ACC112 (cell line): ENCODE results near the gene IST1.
A peak's percentile ranks its signal among the peaks of the same experiment; 100 is the strongest.

Experiments used
- H2AFZ ChIP-seq: fragments of 200-600 bp; sonication (generic); one replicate; pipeline ENCODE4 v1.6.0; 2017; ENCODE audit warnings: antibody characterized with exemption, low read length; ENCODE audit not compliant: unreplicated experiment
- H3K27ac ChIP-seq: fragments of 200-600 bp; sonication (generic); 2 replicates; pipeline ENCODE4 v1.5.1; 2014; ENCODE audit warnings: low read depth, mild to moderate bottlenecking, antibody characterized with exemption, low read length, moderate library complexity
- H3K27me3 ChIP-seq: fragments of 200-600 bp; sonication (generic); 2 replicates; pipeline ENCODE4 v1.6.1; 2014; ENCODE audit warnings: mild to moderate bottlenecking, antibody characterized with exemption, low read length, moderate library complexity, mixed read lengths; ENCODE audit not compliant: insufficient read depth
- H3K36me3 ChIP-seq: fragments of 200-600 bp; sonication (generic); 2 replicates; pipeline ENCODE4 v1.6.1; 2016; ENCODE audit warnings: mild to moderate bottlenecking, antibody characterized with exemption, low read length, moderate library complexity, mixed read lengths; ENCODE audit not compliant: insufficient read depth
- H3K4me1 ChIP-seq: fragments of 200-600 bp; sonication (generic); one replicate; pipeline ENCODE4 v1.6.1; 2016; ENCODE audit warnings: low read length, mixed read lengths; ENCODE audit not compliant: insufficient read depth, unreplicated experiment, control insufficient read depth
- H3K4me3 ChIP-seq: fragments of 200-600 bp; sonication (generic); 2 replicates; pipeline ENCODE4 v1.5.1; 2014; ENCODE audit warnings: mild to moderate bottlenecking, low read depth, low read length
- H3K79me2 ChIP-seq: fragments of 200-600 bp; sonication (generic); one replicate; pipeline ENCODE4 v1.6.0; 2016; ENCODE audit warnings: low read length; ENCODE audit not compliant: control insufficient read depth, unreplicated experiment, insufficient read depth

IST1 gene

DNA sequence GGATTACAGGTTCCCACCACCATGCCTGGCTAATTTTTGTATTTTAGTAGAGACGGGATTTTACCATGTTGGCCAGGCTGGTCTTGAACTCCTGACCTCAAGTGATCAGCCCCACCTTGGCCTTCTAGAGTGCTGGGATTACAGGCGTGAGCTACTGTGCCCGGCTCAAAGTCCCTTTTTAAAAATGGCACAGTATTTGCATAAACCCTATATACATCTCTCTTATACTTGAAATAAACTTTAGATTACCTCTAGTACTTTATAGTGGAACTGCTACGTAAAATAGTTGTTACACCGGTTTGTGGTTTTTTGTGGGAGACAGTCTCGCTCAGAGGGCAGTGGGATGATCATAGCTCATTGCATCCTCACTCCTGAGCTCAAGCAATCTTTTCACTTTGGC lies 36.3 kb downstream of the IST1 start:
- Histone ChIP-seq H3K4me3 (no peak overlapping the region), H3K4me1 (peaks cover 41% of the 10 kb centered on the region), H3K36me3 (peaks cover 25% of the 10 kb centered on the region), H3K79me2 (peaks cover 25% of the 10 kb centered on the region), H3K27me3 (no peaks in the 10 kb centered on the region), H3K27ac (no peak overlapping the region), H2AFZ (no peak overlapping the region)

DNA sequence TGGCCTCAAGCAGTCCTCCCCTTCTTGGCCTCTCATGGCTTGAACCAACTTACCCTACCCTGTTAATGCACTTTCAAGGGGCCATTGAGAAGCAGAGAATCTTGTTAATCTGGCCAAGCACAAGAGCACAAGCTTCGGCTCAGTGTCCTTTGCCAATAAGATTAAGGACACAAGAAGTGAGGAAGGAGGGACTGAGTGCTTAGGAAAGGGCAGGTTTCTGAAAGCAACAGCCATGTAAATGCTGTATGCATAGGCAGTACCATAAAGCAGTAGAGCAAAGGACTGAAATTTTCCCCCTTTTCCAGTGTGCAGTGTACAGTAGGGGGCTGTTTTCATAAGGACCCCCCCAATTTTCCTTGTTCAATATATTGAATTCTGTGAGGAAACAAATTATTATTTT lies 37.7 kb downstream of the IST1 start:
- no peaks in the 10 kb centered on the region for H3K27me3 ChIP-seq
- H3K4me1 ChIP-seq, result peaks cover 28% of the 10 kb centered on the region
- peaks cover 21% of the 10 kb centered on the region for H3K36me3 ChIP-seq
- H2AFZ ChIP-seq, result no peak overlapping the region
- peaks cover 25% of the 10 kb centered on the region for H3K79me2 ChIP-seq
- no peak overlapping the region for H3K27ac ChIP-seq
- no peak overlapping the region for H3K4me3 ChIP-seq

DNA sequence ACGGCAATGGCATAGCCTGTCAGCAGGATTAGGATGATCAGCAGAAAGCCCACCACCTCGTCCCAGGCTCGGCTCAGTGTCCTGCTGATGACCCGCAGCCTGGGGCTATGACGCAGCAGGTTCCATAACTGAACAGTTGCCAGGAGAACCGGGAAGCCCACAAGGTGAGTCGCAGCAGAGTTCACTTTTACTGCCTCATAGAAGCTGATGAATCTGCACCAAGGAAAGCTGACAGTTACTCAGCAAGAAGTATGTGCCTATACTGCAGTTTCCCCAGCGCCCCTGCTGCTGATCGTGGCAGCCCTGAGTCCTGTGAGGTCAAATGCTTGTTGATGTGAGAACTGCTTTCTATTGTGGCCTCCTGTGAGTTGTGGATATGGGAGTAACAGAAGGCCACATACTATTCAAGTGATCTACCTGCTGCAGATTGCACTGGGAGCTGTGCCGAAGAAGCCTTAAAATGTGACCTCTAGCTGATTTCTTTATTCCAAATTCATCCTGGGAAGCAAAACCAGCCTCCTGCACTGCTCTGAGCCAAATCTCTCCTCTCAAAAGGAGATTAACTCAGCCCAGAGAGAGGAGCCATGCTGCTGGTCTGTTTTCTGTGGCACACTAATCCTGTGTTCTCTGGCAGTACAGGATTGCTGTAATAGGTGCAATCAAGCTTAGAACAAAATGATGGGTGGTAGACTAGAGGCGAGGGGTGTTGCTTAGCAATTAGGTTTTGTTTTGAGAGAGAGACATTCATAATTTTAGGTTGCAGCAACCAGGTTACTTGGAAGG lies 38.8 kb downstream of the IST1 start:
- Histone ChIP-seq H2AFZ (no peak overlapping the region), H3K27me3 (no peaks in the 10 kb centered on the region), H3K4me1 (peaks cover 17% of the 10 kb centered on the region), H3K79me2 (peaks cover 22% of the 10 kb centered on the region), H3K27ac (peak overlapping the region; percentile 61), H3K4me3 (no peak overlapping the region), H3K36me3 (peaks cover 15% of the 10 kb centered on the region)

DNA sequence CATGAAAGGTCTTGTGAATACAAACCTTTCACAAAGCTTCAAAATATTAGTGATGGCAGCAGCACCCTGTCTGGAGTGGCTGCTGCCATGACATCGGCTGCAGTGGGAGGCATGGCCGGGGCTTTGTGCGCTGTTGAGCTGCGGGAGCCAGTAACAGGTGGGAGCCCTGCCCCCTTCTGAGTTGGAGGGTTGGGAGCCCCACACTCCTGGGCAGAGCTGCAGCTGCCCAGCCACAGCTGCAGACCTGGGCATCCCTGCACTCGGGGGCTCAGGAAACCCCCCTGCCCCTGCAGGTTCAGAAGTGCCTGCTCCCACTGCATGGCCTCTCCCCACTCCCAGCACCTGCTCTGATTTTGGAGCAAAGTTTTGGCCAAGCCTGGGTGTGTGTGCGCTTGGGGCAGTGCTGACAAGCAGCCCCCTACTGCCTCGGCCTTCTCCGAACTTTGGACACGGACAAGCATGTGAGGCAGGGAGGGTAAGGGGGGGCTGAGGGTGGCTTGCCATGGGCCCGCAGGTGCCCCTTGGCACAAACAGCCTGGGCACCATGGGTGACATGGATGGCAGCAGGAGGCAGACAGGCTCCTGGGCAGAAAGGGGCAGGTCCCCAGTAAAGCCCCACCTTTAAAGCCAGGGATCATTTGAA lies 42.7 kb downstream of the IST1 start:
- H3K36me3 ChIP-seq, result peaks cover 9% of the 10 kb centered on the region; the same call in 1 of the 2 replicates
- peaks cover 10% of the 10 kb centered on the region for H3K4me1 ChIP-seq
- no peak overlapping the region for H3K4me3 ChIP-seq
- H3K27ac ChIP-seq, result no peak overlapping the region
- no peaks in the 10 kb centered on the region for H3K79me2 ChIP-seq
- H2AFZ ChIP-seq, result no peak overlapping the region
- no peaks in the 10 kb centered on the region for H3K27me3 ChIP-seq

DNA sequence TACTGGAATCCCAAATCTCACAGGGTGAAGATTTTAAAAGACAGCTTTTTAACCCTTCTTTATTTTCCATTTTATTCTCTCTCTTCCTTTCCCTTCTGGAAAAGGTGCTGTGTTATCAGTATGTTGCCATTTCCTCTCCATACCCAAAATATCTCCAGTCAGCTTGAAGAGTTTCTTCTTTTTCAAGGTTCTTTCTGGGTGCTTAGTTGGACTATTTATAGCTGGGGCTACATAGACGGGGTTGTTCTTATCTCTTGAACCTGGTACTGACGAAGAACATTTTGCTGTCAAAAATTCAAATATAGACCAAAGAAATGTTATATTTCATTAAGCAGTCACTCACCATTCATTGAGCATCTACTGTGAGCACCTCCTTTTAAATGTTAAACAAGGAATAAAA lies 48.6 kb downstream of the IST1 start:
- Histone ChIP-seq H3K36me3 (no peaks in the 10 kb centered on the region), H2AFZ (no peak overlapping the region), H3K27me3 (no peaks in the 10 kb centered on the region), H3K4me3 (no peak overlapping the region), H3K4me1 (peaks cover 3% of the 10 kb centered on the region), H3K27ac (no peak overlapping the region), H3K79me2 (no peaks in the 10 kb centered on the region)

DNA sequence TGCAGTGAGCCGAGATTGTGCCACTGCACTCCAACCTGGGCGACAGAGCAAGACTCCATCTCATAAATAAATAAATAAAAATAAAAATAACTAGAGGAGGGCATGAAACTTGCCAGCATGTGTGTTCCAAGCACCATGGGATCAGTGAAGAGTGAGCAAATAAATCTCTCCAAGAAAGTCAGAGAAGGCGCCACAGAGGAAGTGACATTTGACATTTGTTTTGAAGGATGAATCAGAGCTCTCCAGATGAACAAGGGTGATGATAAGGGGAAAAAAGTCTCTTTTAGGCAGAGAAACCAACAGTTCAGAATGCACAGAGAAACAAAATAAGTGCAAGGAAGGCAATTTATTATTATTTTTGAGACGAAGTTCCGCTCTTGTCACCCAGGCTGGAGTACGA lies 50.3 kb downstream of the IST1 start:
- H3K27me3 ChIP-seq, result no peaks in the 10 kb centered on the region
- H3K4me1 ChIP-seq, result peaks cover 3% of the 10 kb centered on the region

DNA sequence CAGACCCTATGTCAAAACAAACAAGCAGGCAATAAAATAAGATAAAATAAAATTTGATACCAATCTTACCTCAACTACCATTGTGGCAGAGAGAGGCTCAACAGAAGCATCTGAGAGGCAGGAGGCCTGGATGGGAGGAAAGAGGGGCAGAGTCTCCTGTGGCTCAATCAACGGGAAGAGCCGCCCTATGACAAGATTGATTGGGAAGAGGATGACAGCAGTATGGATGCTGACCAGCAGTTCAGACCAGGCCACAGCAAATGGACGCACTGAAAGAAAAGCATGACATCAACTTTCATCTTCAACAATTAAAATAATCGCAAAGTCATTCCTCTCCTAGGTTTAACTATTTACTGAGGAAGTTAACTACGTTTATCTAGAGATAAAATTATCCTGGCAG lies 57.5 kb downstream of the IST1 start:
- Histone ChIP-seq H2AFZ (no peak overlapping the region), H3K27ac (no peak overlapping the region), H3K36me3 (no peaks in the 10 kb centered on the region), H3K4me1 (no peaks in the 10 kb centered on the region), H3K79me2 (no peaks in the 10 kb centered on the region), H3K27me3 (no peaks in the 10 kb centered on the region), H3K4me3 (no peak overlapping the region)

More for the DNA sequence above, 50.3 kb downstream of the IST1 start:
- no peak overlapping the region for H3K27ac ChIP-seq
- H2AFZ ChIP-seq, result no peak overlapping the region
- H3K79me2 ChIP-seq, result no peaks in the 10 kb centered on the region
- no peak overlapping the region for H3K4me3 ChIP-seq
- H3K36me3 ChIP-seq, result no peaks in the 10 kb centered on the region

DNA sequence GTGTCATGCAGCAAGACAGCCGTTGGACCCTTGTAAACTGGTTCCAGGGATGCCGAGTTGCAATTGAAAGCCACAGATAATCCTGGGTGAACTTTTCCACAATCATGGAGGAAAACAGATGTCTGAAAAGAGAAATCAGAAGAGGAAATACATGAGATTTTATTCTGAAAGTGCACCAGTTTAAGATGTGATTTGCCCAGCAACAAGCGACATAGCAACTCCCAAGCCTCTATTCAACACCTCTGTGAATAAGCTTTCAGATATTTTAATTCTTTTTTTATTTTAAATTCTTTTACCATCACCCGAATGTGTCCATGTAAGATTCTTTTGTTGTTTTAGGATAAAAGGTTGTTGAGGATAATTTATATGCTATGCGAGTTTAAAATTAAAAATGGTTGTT lies 58.8 kb downstream of the IST1 start:
- H3K79me2 ChIP-seq, result no peaks in the 10 kb centered on the region
- H3K36me3 ChIP-seq, result no peaks in the 10 kb centered on the region
- H3K27me3 ChIP-seq, result no peaks in the 10 kb centered on the region
- H3K4me3 ChIP-seq, result no peak overlapping the region
- no peak overlapping the region for H2AFZ ChIP-seq
- no peaks in the 10 kb centered on the region for H3K4me1 ChIP-seq
- no peak overlapping the region for H3K27ac ChIP-seq

DNA sequence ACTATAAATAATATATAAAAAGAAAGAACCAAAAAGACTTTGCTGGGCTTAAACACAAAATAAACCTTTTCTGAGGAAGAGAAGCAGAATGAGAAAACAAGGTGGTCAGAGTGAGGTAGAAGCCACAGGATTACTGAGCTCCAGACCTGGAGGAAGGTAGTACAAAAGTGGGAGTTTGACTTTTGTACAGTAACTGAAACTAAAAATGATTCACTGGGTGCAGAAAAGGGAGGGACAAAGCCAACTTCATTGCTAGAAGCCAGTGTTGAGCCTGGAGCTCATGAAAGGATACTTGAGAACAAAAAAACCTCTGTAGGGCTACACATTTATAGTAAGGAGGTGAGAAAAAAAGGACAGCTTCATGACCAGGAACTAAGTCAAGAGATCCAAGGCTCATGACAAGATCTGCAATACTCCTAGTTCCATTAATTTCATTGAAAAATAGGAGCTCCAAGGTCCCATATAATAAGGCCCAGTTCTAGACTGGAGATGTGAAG lies 59.4 kb downstream of the IST1 start:
- H3K27ac ChIP-seq, result no peak overlapping the region
- no peak overlapping the region for H2AFZ ChIP-seq

DNA sequence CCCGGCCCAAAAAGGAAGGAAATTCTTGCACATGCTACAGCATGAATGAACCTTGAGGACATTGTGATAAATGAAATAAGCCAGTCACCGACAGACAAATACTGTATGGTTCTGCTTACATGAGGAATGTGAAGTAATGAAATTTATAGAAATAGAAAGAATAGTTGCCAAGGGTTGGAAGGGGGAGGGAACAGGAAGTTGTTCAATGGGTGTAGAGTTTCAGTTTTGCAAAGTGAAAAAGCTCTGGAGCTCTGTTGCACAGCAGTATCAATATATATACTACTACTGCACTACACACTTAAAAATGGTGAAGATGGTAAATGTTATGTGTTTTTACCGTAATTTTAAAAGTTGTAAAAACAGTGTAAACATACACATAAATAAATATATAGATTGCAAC lies 61.2 kb downstream of the IST1 start:
- Histone ChIP-seq H3K4me1 (no peaks in the 10 kb centered on the region), H3K27me3 (no peaks in the 10 kb centered on the region), H3K4me3 (no peak overlapping the region), H3K27ac (no peak overlapping the region), H3K79me2 (no peaks in the 10 kb centered on the region), H2AFZ (no peak overlapping the region), H3K36me3 (no peaks in the 10 kb centered on the region)

More for the DNA sequence above, 59.4 kb downstream of the IST1 start:
- H3K79me2 ChIP-seq, result no peaks in the 10 kb centered on the region
- no peak overlapping the region for H3K4me3 ChIP-seq
- no peaks in the 10 kb centered on the region for H3K27me3 ChIP-seq
- H3K4me1 ChIP-seq, result no peaks in the 10 kb centered on the region
- H3K36me3 ChIP-seq, result no peaks in the 10 kb centered on the region
